ENCODE data around the gene PARP12. TPM values are rescaled to one million over a fixed set of nuclear protein-coding genes. Genes with fewer than 3 reads are reported as not detected.

Gene PARP12
- total and polyA plus RNA-seq, 10 of the 15 experiments (the other 5 are each of a cell fraction or from before 2014, with no cell fraction given) = 0.98 to 51.8 (median 18.0) TPM

DNA sequence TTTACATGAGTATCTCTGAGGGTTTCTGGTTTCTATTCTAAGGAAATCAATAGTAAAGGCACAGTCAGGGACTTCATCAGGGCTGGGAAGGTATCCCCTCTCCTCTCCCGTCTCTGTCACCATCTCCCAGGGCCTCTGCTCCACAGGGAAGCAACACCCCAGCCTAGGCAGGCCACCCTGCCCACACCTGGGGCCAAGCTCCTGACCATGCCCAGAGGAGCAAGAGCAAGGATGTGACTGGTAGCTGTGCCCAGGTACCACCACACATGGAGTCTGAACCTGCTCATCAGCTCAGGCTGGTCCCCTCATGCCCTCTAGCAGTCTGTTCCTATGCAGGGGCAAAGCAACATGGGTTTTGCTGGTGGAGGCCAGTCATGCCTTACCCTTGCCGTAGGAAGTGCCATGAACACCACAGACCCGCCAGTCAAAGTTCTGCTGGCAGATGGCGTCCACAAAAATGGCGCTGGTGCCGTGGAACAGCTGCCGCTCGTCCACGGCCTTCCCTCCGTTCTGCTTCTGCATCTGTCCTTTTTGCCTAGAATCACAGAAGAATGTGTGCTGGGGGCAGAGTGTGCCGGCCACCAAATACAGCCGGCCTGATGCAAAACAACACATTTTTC, 36.8 kb downstream of the PARP12 start:
- no peak overlapping the region for H3K4me2 ChIP-seq (ENCODE audit: control insufficient read depth, insufficient read depth)
- ChIA-PET SMC1A (ENCODE audit: uncharacterized antibody, unreplicated experiment) (no interaction called here), POLR2A (no interaction called here), RAD21 (ENCODE audit: unreplicated experiment) (no interaction called here), CTCF (no interaction called here)
- H3K27me3 ChIP-seq (replicated peaks in 1 of 2; ENCODE audit: control insufficient read depth in 2 of 2, insufficient read depth in 2 of 2, low read length in 1 of 2) = no peaks in the 10 kb centered on the region
- no peak for DNase-seq (ENCODE audit: low read depth, low spot score)
- in situ Hi-C loops (cut with MboI) = no loop called here
- no peaks in the 10 kb centered on the region for H3K4me1 ChIP-seq (ENCODE audit: control insufficient read depth, insufficient read depth, low read length)
- no peak overlapping the region for H3K9ac ChIP-seq (ENCODE audit: control insufficient read depth, insufficient read depth, low read length)
- intact Hi-C loops (cut with micrococcal nuclease; ENCODE audit: unreplicated experiment) = no loop called here
- H2AFZ ChIP-seq (ENCODE audit: control insufficient read depth, low read depth, low read length) = no peak overlapping the region
- no peaks in the 10 kb centered on the region for H3K9me3 ChIP-seq (replicated peaks; ENCODE audit: control insufficient read depth, insufficient read depth, low read length)
- TF ChIP-seq TCF3 (IDR thresholded peaks at IDR 0.05; ENCODE audit: borderline replicate concordance, insufficient read depth, low read depth, low read length) = no peak
- TF ChIP-seq TAF1 (IDR thresholded peaks at IDR 0.05; ENCODE audit: borderline replicate concordance, low read depth, low read length) = no peak
- no peaks in the 10 kb centered on the region for H3K79me2 ChIP-seq (ENCODE audit: control insufficient read depth, insufficient read depth, low read length)
- peaks cover 4 to 5% of the 10 kb centered on the region in 2 experiments; a peak in 3 of 4 replicates for H3K36me3 ChIP-seq (ENCODE audit: control insufficient read depth in 2 of 2, insufficient read depth in 2 of 2, low read length in 1 of 2)
- no peak overlapping the region for H3K4me3 ChIP-seq
- no peak for FAIRE-seq
- no TSS peak for BruUV-seq (replicated peaks)
- no peaks in the 10 kb centered on the region for H4K20me1 ChIP-seq (ENCODE audit: control insufficient read depth, insufficient read depth)
- ATAC-seq = no peak
- no peak overlapping the region for H3K27ac ChIP-seq (ENCODE audit: control insufficient read depth, insufficient read depth)
- 98% methylated on average over 12 of the region's 12 CpGs for WGBS (ENCODE audit: insufficient coverage, insufficient replicate concordance, low lambda C conversion rate, missing lambda C conversion rate)

DNA sequence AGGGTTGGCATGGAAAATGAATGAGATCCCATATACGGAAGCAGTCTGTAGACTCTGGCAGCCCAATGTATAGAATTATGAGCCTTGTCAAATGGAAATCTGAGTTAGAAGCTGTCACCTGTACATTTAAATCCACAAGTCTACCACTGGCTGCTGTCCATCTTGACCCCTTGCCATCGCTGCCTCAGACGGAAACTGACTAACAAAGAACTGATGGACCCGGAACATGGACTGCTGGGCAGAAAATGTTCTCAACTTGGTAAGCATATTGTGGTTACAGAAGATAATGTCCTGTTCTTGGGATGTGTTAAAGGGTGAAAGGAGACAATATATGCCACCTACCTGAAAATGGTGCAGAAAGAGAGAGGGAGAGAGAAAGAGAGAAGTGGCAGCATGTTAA, 37.5 kb downstream of the PARP12 start:
- FAIRE-seq (no peak), DNase-seq (ENCODE audit: low read depth, low spot score) (no peak), ATAC-seq (no peak)
- CTCF ChIA-PET = no interaction called here
- BruUV-seq (replicated peaks) = no TSS peak
- peaks cover 4 to 5% of the 10 kb centered on the region in 2 experiments; a peak in 3 of 4 replicates for H3K36me3 ChIP-seq (ENCODE audit: control insufficient read depth in 2 of 2, insufficient read depth in 2 of 2, low read length in 1 of 2)
- H2AFZ ChIP-seq (ENCODE audit: control insufficient read depth, low read depth, low read length) = no peak overlapping the region
- H3K9me3 ChIP-seq (replicated peaks; ENCODE audit: control insufficient read depth, insufficient read depth, low read length) = no peaks in the 10 kb centered on the region
- no peaks in the 10 kb centered on the region for H3K27me3 ChIP-seq (replicated peaks in 1 of 2; ENCODE audit: control insufficient read depth in 2 of 2, insufficient read depth in 2 of 2, low read length in 1 of 2)
- SMC1A ChIA-PET (ENCODE audit: uncharacterized antibody, unreplicated experiment) = no interaction called here
- H3K4me3 ChIP-seq = no peak overlapping the region
- no peaks in the 10 kb centered on the region for H4K20me1 ChIP-seq (ENCODE audit: control insufficient read depth, insufficient read depth)
- H3K27ac ChIP-seq (ENCODE audit: control insufficient read depth, insufficient read depth) = no peak overlapping the region
- H3K79me2 ChIP-seq (ENCODE audit: control insufficient read depth, insufficient read depth, low read length) = no peaks in the 10 kb centered on the region
- intact Hi-C loops (cut with micrococcal nuclease; ENCODE audit: unreplicated experiment) (no loop called here), in situ Hi-C loops (cut with MboI) (no loop called here)
- 99% methylated on average over 4 of the region's 4 CpGs for WGBS (ENCODE audit: insufficient coverage, insufficient replicate concordance, low lambda C conversion rate, missing lambda C conversion rate)
- RAD21 ChIA-PET (ENCODE audit: unreplicated experiment) = no interaction called here
- no peak overlapping the region for H3K9ac ChIP-seq (ENCODE audit: control insufficient read depth, insufficient read depth, low read length)
- no peaks in the 10 kb centered on the region for H3K4me1 ChIP-seq (ENCODE audit: control insufficient read depth, insufficient read depth, low read length)
- POLR2A ChIA-PET = no interaction called here
- H3K4me2 ChIP-seq (ENCODE audit: control insufficient read depth, insufficient read depth) = no peak overlapping the region
- TF ChIP-seq SIX5 (IDR thresholded peaks at IDR 0.05; ENCODE audit: low read depth, low read length, severe bottlenecking) = no peak
- TF ChIP-seq, protein P1, sequence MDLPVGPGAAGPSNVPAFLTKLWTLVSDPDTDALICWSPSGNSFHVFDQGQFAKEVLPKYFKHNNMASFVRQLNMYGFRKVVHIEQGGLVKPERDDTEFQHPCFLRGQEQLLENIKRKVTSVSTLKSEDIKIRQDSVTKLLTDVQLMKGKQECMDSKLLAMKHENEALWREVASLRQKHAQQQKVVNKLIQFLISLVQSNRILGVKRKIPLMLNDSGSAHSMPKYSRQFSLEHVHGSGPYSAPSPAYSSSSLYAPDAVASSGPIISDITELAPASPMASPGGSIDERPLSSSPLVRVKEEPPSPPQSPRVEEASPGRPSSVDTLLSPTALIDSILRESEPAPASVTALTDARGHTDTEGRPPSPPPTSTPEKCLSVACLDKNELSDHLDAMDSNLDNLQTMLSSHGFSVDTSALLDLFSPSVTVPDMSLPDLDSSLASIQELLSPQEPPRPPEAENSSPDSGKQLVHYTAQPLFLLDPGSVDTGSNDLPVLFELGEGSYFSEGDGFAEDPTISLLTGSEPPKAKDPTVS (IDR thresholded peaks at IDR 0.05; ENCODE audit: low read depth, low read length) = no peak
- TF ChIP-seq, protein P2, sequence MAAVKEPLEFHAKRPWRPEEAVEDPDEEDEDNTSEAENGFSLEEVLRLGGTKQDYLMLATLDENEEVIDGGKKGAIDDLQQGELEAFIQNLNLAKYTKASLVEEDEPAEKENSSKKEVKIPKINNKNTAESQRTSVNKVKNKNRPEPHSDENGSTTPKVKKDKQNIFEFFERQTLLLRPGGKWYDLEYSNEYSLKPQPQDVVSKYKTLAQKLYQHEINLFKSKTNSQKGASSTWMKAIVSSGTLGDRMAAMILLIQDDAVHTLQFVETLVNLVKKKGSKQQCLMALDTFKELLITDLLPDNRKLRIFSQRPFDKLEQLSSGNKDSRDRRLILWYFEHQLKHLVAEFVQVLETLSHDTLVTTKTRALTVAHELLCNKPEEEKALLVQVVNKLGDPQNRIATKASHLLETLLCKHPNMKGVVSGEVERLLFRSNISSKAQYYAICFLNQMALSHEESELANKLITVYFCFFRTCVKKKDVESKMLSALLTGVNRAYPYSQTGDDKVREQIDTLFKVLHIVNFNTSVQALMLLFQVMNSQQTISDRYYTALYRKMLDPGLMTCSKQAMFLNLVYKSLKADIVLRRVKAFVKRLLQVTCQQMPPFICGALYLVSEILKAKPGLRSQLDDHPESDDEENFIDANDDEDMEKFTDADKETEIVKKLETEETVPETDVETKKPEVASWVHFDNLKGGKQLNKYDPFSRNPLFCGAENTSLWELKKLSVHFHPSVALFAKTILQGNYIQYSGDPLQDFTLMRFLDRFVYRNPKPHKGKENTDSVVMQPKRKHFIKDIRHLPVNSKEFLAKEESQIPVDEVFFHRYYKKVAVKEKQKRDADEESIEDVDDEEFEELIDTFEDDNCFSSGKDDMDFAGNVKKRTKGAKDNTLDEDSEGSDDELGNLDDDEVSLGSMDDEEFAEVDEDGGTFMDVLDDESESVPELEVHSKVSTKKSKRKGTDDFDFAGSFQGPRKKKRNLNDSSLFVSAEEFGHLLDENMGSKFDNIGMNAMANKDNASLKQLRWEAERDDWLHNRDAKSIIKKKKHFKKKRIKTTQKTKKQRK (IDR thresholded peaks at IDR 0.05; ENCODE audit: low read depth, low read length) = no peak
- TF ChIP-seq LARP7 (IDR thresholded peaks at IDR 0.05) = no peak
- no peak for TF ChIP-seq DPF2 (IDR thresholded peaks at IDR 0.05)
- TF ChIP-seq, protein P3, sequence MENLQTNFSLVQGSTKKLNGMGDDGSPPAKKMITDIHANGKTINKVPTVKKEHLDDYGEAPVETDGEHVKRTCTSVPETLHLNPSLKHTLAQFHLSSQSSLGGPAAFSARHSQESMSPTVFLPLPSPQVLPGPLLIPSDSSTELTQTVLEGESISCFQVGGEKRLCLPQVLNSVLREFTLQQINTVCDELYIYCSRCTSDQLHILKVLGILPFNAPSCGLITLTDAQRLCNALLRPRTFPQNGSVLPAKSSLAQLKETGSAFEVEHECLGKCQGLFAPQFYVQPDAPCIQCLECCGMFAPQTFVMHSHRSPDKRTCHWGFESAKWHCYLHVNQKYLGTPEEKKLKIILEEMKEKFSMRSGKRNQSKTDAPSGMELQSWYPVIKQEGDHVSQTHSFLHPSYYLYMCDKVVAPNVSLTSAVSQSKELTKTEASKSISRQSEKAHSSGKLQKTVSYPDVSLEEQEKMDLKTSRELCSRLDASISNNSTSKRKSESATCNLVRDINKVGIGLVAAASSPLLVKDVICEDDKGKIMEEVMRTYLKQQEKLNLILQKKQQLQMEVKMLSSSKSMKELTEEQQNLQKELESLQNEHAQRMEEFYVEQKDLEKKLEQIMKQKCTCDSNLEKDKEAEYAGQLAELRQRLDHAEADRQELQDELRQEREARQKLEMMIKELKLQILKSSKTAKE (IDR thresholded peaks at IDR 0.05; ENCODE audit: low read depth, poor library complexity, severe bottlenecking) = no peak
- no peak for TF ChIP-seq POU2F2 (IDR thresholded peaks at IDR 0.05; ENCODE audit: borderline replicate concordance, low read depth, low read length)
- TF ChIP-seq PML (IDR thresholded peaks at IDR 0.05; ENCODE audit: low read length) = no peak
- TF ChIP-seq POLR2AphosphoS2 (IDR thresholded peaks at IDR 0.05; ENCODE audit: low read depth, low read length) = no peak
